ENCODE data around the gene CDYL.

DNA sequence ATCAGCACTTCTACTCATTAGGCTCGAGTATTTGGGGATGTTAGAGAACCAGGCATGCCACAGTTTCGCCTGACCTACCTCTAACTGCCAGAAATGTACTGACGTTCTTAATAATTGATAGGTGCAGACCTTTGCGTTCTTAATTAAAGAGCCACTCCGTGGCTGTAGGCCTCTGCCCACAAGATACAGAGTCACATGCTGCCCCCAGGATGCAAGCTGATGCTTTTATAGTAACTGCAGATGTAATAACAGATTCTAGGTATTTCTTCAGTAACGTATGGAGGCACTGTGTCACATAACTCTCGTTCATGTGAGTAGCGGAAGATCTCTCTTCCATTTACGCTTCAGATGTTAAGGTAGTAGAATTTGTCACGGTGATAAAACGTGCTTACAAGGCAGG lies 114.4 kb downstream of the CDYL start:
- TF ChIP-seq POLR2A (IDR thresholded peaks at IDR 0.05), result no peak
- TF ChIP-seq CTCF (IDR thresholded peaks at IDR 0.05), result no peak

Measured in lower leg skin (tissue), 3 donors.